Measurements from ENCODE around the gene LYZ.

Gene LYZ

GRCh38 chr12:69352904-69353303 is 4.7 kb downstream of the LYZ start:
- H3K27ac ChIP-seq (ENCODE audit: low read length), result no peak overlapping the region
- H3K9me3 ChIP-seq (ENCODE audit: control insufficient read depth, insufficient read depth, low read length), result no peaks in the 10 kb centered on the region
- no CpG with 5 or more reads among the region's 5 CpGs for WGBS (ENCODE audit: insufficient coverage, insufficient read length)
- no peaks in the 10 kb centered on the region for H3K36me3 ChIP-seq (ENCODE audit: control insufficient read depth, insufficient read depth, low read length)
- no peaks in the 10 kb centered on the region for H3K27me3 ChIP-seq (ENCODE audit: control insufficient read depth, insufficient read depth, low read length)
- no peak overlapping the region for H3K4me3 ChIP-seq (ENCODE audit: low read length)
- no peaks in the 10 kb centered on the region for H3K4me1 ChIP-seq (ENCODE audit: control insufficient read depth, insufficient read depth, low read length)
- no peak for DNase-seq (ENCODE audit: low read depth, low spot score)

GRCh38 chr12:69354172-69354555 is 6.0 kb downstream of the LYZ start:
- H3K27ac ChIP-seq (ENCODE audit: low read length), result no peak overlapping the region
- no CpG with 5 or more reads among the region's 1 CpG for WGBS (ENCODE audit: insufficient coverage, insufficient read length)

GRCh38 chr12:69354556-69355187 is 6.5 kb downstream of the LYZ start:
- no CpG with 5 or more reads among the region's 1 CpG for WGBS (ENCODE audit: insufficient coverage, insufficient read length)
- no peaks in the 10 kb centered on the region for H3K27me3 ChIP-seq (ENCODE audit: control insufficient read depth, insufficient read depth, low read length)
- H3K36me3 ChIP-seq (ENCODE audit: control insufficient read depth, insufficient read depth, low read length), result no peaks in the 10 kb centered on the region
- no peak for DNase-seq (ENCODE audit: low read depth, low spot score)
- H3K9me3 ChIP-seq (ENCODE audit: control insufficient read depth, insufficient read depth, low read length), result no peaks in the 10 kb centered on the region
- H3K27ac ChIP-seq (ENCODE audit: low read length), result no peak overlapping the region
- H3K4me1 ChIP-seq (ENCODE audit: control insufficient read depth, insufficient read depth, low read length), result no peaks in the 10 kb centered on the region
- H3K4me3 ChIP-seq (ENCODE audit: low read length), result no peak overlapping the region

More at GRCh38 chr12:69354172-69354555, 6.0 kb downstream of the LYZ start:
- no peaks in the 10 kb centered on the region for H3K9me3 ChIP-seq (ENCODE audit: control insufficient read depth, insufficient read depth, low read length)
- no peaks in the 10 kb centered on the region for H3K36me3 ChIP-seq (ENCODE audit: control insufficient read depth, insufficient read depth, low read length)
- H3K4me3 ChIP-seq (ENCODE audit: low read length), result no peak overlapping the region
- no peak for DNase-seq (ENCODE audit: low read depth, low spot score)
- no peaks in the 10 kb centered on the region for H3K4me1 ChIP-seq (ENCODE audit: control insufficient read depth, insufficient read depth, low read length)
- no peaks in the 10 kb centered on the region for H3K27me3 ChIP-seq (ENCODE audit: control insufficient read depth, insufficient read depth, low read length)

GRCh38 chr12:69355363-69356028 is 7.3 kb downstream of the LYZ start:
- no CpG with 5 or more reads among the region's 2 CpGs for WGBS (ENCODE audit: insufficient coverage, insufficient read length)
- Histone ChIP-seq H3K4me3 (ENCODE audit: low read length) (no peak overlapping the region), H3K4me1 (ENCODE audit: control insufficient read depth, insufficient read depth, low read length) (no peaks in the 10 kb centered on the region), H3K27me3 (ENCODE audit: control insufficient read depth, insufficient read depth, low read length) (no peaks in the 10 kb centered on the region), H3K36me3 (ENCODE audit: control insufficient read depth, insufficient read depth, low read length) (no peaks in the 10 kb centered on the region), H3K27ac (ENCODE audit: low read length) (no peak overlapping the region), H3K9me3 (ENCODE audit: control insufficient read depth, insufficient read depth, low read length) (no peaks in the 10 kb centered on the region)
- no peak for DNase-seq (ENCODE audit: low read depth, low spot score)

- H3K27ac ChIP-seq (ENCODE audit: low read length), result no peak within 1 kb of the TSS
- no peaks in the 10 kb centered on the region for H3K4me1 ChIP-seq (ENCODE audit: control insufficient read depth, insufficient read depth, low read length)
- DNase-seq (ENCODE audit: low read depth, low spot score), result peak; percentile 67
- H3K27me3 ChIP-seq (ENCODE audit: control insufficient read depth, insufficient read depth, low read length), result no peaks in the 10 kb centered on the region
- H3K4me3 ChIP-seq (ENCODE audit: low read length), result peak within 1 kb of the TSS; percentile 61
- H3K9me3 ChIP-seq (ENCODE audit: control insufficient read depth, insufficient read depth, low read length), result no peaks in the 10 kb centered on the region
- no CpG with 5 or more reads among the region's 70 CpGs for WGBS (ENCODE audit: insufficient coverage, insufficient read length)
- H3K36me3 ChIP-seq (ENCODE audit: control insufficient read depth, insufficient read depth, low read length), result no peaks in the 10 kb centered on the region
These were observed 11.6 kb downstream of the LYZ start, which contains the start of gene YEATS4 for GRCh38 chr12:69359531-69360347. Gene YEATS4 (plus strand): TSS chr12:69359743. CDS start chr12:69359973, 230 bp downstream.

GRCh38 chr12:69360348-69360672 is 12.1 kb downstream of the LYZ start:
- no peak for DNase-seq (ENCODE audit: low read depth, low spot score)
- Histone ChIP-seq H3K27ac (ENCODE audit: low read length) (no peak overlapping the region), H3K9me3 (ENCODE audit: control insufficient read depth, insufficient read depth, low read length) (no peaks in the 10 kb centered on the region), H3K4me1 (ENCODE audit: control insufficient read depth, insufficient read depth, low read length) (no peaks in the 10 kb centered on the region), H3K36me3 (ENCODE audit: control insufficient read depth, insufficient read depth, low read length) (no peaks in the 10 kb centered on the region), H3K4me3 (ENCODE audit: low read length) (peak overlapping the region; percentile 61; the same call in 1 of the 2 replicates), H3K27me3 (ENCODE audit: control insufficient read depth, insufficient read depth, low read length) (no peaks in the 10 kb centered on the region)
- WGBS (ENCODE audit: insufficient coverage, insufficient read length), result no CpG with 5 or more reads among the region's 10 CpGs

- no CpG with 5 or more reads among the region's 5 CpGs for WGBS (ENCODE audit: insufficient coverage, insufficient read length)
- Histone ChIP-seq H3K4me3 (ENCODE audit: low read length) (no peak overlapping the region), H3K9me3 (ENCODE audit: control insufficient read depth, insufficient read depth, low read length) (no peaks in the 10 kb centered on the region), H3K36me3 (ENCODE audit: control insufficient read depth, insufficient read depth, low read length) (peaks cover 6% of the 10 kb centered on the region; the same call in 1 of the 2 replicates), H3K4me1 (ENCODE audit: control insufficient read depth, insufficient read depth, low read length) (no peaks in the 10 kb centered on the region), H3K27me3 (ENCODE audit: control insufficient read depth, insufficient read depth, low read length) (no peaks in the 10 kb centered on the region), H3K27ac (ENCODE audit: low read length) (no peak overlapping the region)
- no peak for DNase-seq (ENCODE audit: low read depth, low spot score)
These were observed 18.6 kb downstream of the LYZ start for GRCh38 chr12:69366796-69367195.

- no peaks in the 10 kb centered on the region for H3K27me3 ChIP-seq (ENCODE audit: control insufficient read depth, insufficient read depth, low read length)
- peaks cover 7% of the 10 kb centered on the region; the same call in 1 of the 2 replicates for H3K36me3 ChIP-seq (ENCODE audit: control insufficient read depth, insufficient read depth, low read length)
- no CpG with 5 or more reads among the region's 1 CpG for WGBS (ENCODE audit: insufficient coverage, insufficient read length)
- no peak overlapping the region for H3K4me3 ChIP-seq (ENCODE audit: low read length)
- no peak overlapping the region for H3K27ac ChIP-seq (ENCODE audit: low read length)
- H3K9me3 ChIP-seq (ENCODE audit: control insufficient read depth, insufficient read depth, low read length), result no peaks in the 10 kb centered on the region
- no peak for DNase-seq (ENCODE audit: low read depth, low spot score)
- no peaks in the 10 kb centered on the region for H3K4me1 ChIP-seq (ENCODE audit: control insufficient read depth, insufficient read depth, low read length)
These were observed 20.0 kb downstream of the LYZ start for GRCh38 chr12:69368171-69368570.

- Histone ChIP-seq H3K36me3 (ENCODE audit: control insufficient read depth, insufficient read depth, low read length) (peaks cover 4% of the 10 kb centered on the region; the same call in 1 of the 2 replicates), H3K27me3 (ENCODE audit: control insufficient read depth, insufficient read depth, low read length) (no peaks in the 10 kb centered on the region), H3K4me1 (ENCODE audit: control insufficient read depth, insufficient read depth, low read length) (no peaks in the 10 kb centered on the region), H3K9me3 (ENCODE audit: control insufficient read depth, insufficient read depth, low read length) (no peaks in the 10 kb centered on the region), H3K4me3 (ENCODE audit: low read length) (no peak overlapping the region), H3K27ac (ENCODE audit: low read length) (no peak overlapping the region)
- no peak for DNase-seq (ENCODE audit: low read depth, low spot score)
- whole genome bisulfite sequencing (ENCODE audit: insufficient coverage, insufficient read length), result no CpG with 5 or more reads among the region's 1 CpG
These were observed 34.9 kb downstream of the LYZ start for GRCh38 chr12:69383074-69383473.

GRCh38 chr12:69385038-69385437 is 36.9 kb downstream of the LYZ start:
- H3K4me1 ChIP-seq (ENCODE audit: control insufficient read depth, insufficient read depth, low read length), result no peaks in the 10 kb centered on the region
- no peaks in the 10 kb centered on the region for H3K9me3 ChIP-seq (ENCODE audit: control insufficient read depth, insufficient read depth, low read length)
- no peaks in the 10 kb centered on the region for H3K27me3 ChIP-seq (ENCODE audit: control insufficient read depth, insufficient read depth, low read length)
- no peak overlapping the region for H3K27ac ChIP-seq (ENCODE audit: low read length)
- peaks cover 4% of the 10 kb centered on the region; the same call in 1 of the 2 replicates for H3K36me3 ChIP-seq (ENCODE audit: control insufficient read depth, insufficient read depth, low read length)
- WGBS (ENCODE audit: insufficient coverage, insufficient read length), result no CpG with 5 or more reads among the region's 3 CpGs
- no peak for DNase-seq (ENCODE audit: low read depth, low spot score)
- no peak overlapping the region for H3K4me3 ChIP-seq (ENCODE audit: low read length)
